22Rv1 (cell line): ENCODE results near the gene CXCL14.

Source experiments
- H3K27ac ChIP-seq: fragments of 450-650 bp; 2 replicates; pipeline ENCODE4 v1.5.1; 2017
- CTCF ChIP-seq: fragments of 450-650 bp; IDR thresholded peaks from 2 replicates; pipeline ENCODE4 v1.5.1; 2017; ENCODE audit warnings: mild to moderate bottlenecking
- ZFX ChIP-seq: fragments of 450-650 bp; IDR thresholded peaks from 2 replicates; pipeline ENCODE4 v1.6.1; 2017; ENCODE audit warnings: antibody characterized with exemption, borderline replicate concordance

Gene CXCL14

GRCh38 chr5:135587721-135588663 lies 9.2 kb upstream of the CXCL14 start:
- TF ChIP-seq ZFX (no peak), CTCF (no peak)
- H3K27ac ChIP-seq = no peak overlapping the region

GRCh38 chr5:135584918-135585317 lies 6.1 kb upstream of the CXCL14 start:
- H3K27ac ChIP-seq = no peak overlapping the region
- TF ChIP-seq ZFX (no peak), CTCF (no peak)

- H3K27ac ChIP-seq = no peak overlapping the region
- TF ChIP-seq CTCF (no peak), ZFX (no peak)
Measured at GRCh38 chr5:135584276-135584675, 5.5 kb upstream of the CXCL14 start.

- TF ChIP-seq ZFX (no peak), CTCF (no peak)
- H3K27ac ChIP-seq = no peak overlapping the region
Measured at GRCh38 chr5:135582099-135582781, 3.4 kb upstream of the CXCL14 start.

GRCh38 chr5:135578305-135578684 lies 496 bp downstream of the CXCL14 start:
- TF ChIP-seq ZFX (no peak), CTCF (no peak)
- H3K27ac ChIP-seq = no peak overlapping the region

- no peak for TF ChIP-seq CTCF
- TF ChIP-seq ZFX = no peak
- H3K27ac ChIP-seq = no peak overlapping the region
Measured at GRCh38 chr5:135577421-135577820, 1.4 kb downstream of the CXCL14 start.

- TF ChIP-seq ZFX = no peak
- no peak for TF ChIP-seq CTCF
Measured at GRCh38 chr5:135576075-135576599, 2.7 kb downstream of the CXCL14 start.

More at GRCh38 chr5:135576075-135576599, 2.7 kb downstream of the CXCL14 start:
- no peak overlapping the region for H3K27ac ChIP-seq
